SIG-M5 (cell line): ENCODE results near the gene PDE8B.
"Not testable (repeated sequence)": the region's sequence is repeated elsewhere in the genome, so short reads cannot be mapped to it uniquely, and the experiment has no call there.

Source experiments
- DNase-seq: peaks from one replicate; lab custom pipeline; 2025; lab: John Stamatoyannopoulos, UW

The PDE8B gene

GRCh38 chr5:77437194-77437593 is 226.7 kb downstream of the PDE8B start:
- no peak for DNase-seq

- DNase-seq = no peak
These were observed 227.6 kb downstream of the PDE8B start for GRCh38 chr5:77438071-77438470.

GRCh38 chr5:77443670-77444069 is 233.2 kb downstream of the PDE8B start:
- no peak for DNase-seq

DNA sequence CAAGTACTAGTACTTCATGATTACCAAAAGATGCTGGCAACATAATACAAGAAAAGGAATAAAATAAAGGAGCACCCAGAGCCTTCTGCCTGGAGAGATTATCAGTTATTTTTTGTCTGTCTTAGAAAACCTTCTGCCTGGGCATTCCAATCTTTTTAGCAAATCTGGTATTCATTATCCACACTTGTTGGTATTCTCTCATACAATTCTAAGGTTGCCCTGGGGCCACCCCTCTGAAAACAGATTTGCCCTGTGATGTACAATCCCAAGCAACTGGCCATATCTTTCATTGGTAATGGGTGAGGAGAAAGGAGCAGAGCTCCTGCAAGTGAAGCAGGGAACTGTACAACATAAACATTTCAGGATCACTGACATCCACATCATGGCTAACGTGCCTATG is 233.9 kb downstream of the PDE8B start:
- no peak for DNase-seq

DNA sequence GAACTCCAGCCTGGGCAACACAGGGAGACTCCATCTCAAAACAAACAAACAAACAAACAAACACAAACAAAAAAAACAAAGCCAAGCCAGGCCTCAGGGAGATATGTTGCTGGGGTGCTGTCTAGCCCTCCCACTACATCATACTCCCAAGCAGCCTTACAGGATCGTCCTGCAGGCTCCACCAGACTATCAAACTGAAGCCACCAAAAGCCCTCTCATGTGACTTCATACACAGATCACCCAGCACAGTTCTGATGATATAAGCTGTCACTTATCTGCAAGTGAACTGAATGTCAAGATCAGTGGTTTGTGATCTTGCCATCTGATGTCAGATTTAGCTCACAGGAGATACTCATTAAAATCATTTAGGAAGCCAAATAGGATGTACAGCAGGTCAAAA is 238.4 kb downstream of the PDE8B start:
- no peak for DNase-seq

DNA sequence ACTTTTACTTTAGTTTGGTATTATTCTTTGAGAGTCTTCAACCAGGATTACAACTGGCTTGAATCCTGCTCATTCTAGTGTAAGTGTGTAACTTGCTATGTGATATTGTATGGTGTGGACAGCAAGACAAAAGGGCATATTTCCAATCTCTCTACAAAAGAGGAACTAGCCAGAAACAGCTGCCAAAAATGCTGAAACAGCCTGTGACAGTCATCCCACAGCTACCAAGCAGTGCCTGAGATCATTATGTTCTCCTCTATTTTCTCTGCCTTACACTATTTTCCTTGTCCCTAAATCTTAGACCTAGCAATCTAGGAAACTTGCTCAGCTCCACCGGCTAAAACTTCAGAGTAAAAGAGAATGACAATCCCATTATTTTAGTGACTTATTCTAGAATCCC is 238.8 kb downstream of the PDE8B start:
- DNase-seq = no peak

- no peak for DNase-seq
These were observed 239.5 kb downstream of the PDE8B start for GRCh38 chr5:77449981-77450380.

- DNase-seq = no peak
These were observed 241.9 kb downstream of the PDE8B start for GRCh38 chr5:77452351-77452750.

- DNase-seq = no peak
These were observed 243.6 kb downstream of the PDE8B start for GRCh38 chr5:77454123-77454522.

DNA sequence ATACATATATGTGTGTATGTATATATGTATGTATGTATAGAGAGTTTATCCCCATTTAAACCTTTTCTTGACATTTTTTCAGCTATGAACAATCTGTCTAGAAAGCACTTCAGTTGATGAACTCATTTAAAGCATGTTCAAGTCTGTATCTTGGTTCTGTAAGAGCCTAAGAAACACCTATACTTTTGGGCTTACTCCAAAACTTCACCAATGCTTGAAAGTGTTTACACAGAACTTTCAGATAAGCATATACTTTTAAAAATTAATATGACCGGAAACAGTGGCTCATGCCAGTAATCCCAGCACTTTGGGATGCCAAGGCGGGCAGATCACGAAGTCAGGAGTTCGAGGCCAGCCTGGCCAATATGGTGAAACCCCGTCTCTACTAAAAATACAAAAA is 250.8 kb downstream of the PDE8B start:
- no peak for DNase-seq

- DNase-seq = no peak
These were observed 253.4 kb downstream of the PDE8B start for GRCh38 chr5:77463905-77464304.

- DNase-seq = not testable (repeated sequence)
These were observed 258.4 kb downstream of the PDE8B start for GRCh38 chr5:77468875-77469274.

- not testable (repeated sequence) for DNase-seq
These were observed 264.6 kb downstream of the PDE8B start for GRCh38 chr5:77475041-77475440.
